Erythroblast (primary cell): ENCODE data around the gene GPC5.

Experiments
- GATA1 ChIP-seq: IDR thresholded peaks from 2 replicates; pipeline ENCODE4 v1.6.1; 2011; ENCODE audit warnings: low read depth, mild to moderate bottlenecking, control low read depth, low read length, moderate library complexity
- POLR2A ChIP-seq: IDR thresholded peaks from 2 replicates; pipeline ENCODE4 v1.6.1; 2011; ENCODE audit warnings: mild to moderate bottlenecking, low read length

- TF ChIP-seq POLR2A (no peak), GATA1 (no peak)
These were observed 1137.0 kb downstream of the GPC5 start for GRCh38 chr13:92535222-92536006.
